Stimulated activated CD4-positive, alpha-beta T cell treated with anti-CD3 and anti-CD28 coated beads, Interleukin-15, amount 100 ng/mL, for 24 hours (primary cell): Measurements from ENCODE around the gene BRMS1L.

Experiments
- DNase-seq: peaks from one replicate; pipeline ENCODE4 v3.0.0-alpha.2; 2020

BRMS1L gene

GRCh38 chr14:35875296-35875695 is 49.2 kb downstream of the BRMS1L start:
- no peak for DNase-seq

DNA sequence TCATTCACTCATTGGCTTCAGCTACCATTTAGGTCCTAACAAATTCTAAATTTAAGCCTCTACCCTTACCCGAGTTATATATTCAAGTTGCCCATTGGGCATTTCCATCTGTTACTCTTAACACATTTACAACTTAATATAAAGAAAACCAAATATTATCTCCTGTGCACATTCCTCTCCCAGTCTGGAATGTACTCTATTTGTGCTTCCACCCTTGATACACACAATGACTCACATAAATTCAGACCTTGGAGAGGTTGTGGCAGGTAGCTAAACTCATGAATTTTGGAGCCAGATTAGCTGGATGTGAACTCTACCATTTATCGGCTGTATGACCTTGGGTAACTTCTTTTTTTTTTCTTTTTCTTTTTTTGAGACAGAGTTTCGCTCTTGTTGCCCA is 51.1 kb downstream of the BRMS1L start:
- DNase-seq, result no peak

- DNase-seq, result no peak
Observed at GRCh38 chr14:35878272-35879150, 52.4 kb downstream of the BRMS1L start.

DNA sequence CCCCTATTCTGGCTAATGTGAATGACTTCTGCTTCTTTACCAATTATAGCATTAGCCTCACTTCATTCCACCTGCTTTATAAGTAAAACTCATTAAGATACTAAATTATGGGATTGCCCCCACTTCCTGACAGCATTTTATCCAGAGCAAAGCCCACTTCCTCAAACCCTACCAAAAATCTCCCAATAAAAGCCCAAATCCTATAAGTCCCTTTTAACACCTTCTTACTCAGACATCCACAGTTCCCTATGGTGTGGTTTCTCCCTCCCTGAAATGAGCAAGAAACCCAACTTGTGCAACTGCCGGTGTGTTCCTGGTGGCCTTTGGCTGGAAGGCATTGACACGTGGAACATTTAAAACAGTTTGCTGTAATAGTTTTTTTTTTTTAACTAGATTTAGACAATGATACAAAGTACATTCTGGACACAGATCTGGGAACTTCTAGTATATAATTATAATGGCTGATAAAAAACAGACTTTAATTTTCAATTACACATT is 53.1 kb downstream of the BRMS1L start:
- no peak for DNase-seq

- DNase-seq, result no peak
Observed at GRCh38 chr14:35879654-35880249, 53.6 kb downstream of the BRMS1L start.

- no peak for DNase-seq
Observed at GRCh38 chr14:35881280-35881679, 55.1 kb downstream of the BRMS1L start.

GRCh38 chr14:35883677-35884293 is 57.6 kb downstream of the BRMS1L start:
- peak; percentile 38 for DNase-seq

- DNase-seq, result no peak
Observed at GRCh38 chr14:35890308-35890707, 64.2 kb downstream of the BRMS1L start.

- DNase-seq, result no peak
Observed at GRCh38 chr14:35895256-35895655, 69.1 kb downstream of the BRMS1L start.

DNA sequence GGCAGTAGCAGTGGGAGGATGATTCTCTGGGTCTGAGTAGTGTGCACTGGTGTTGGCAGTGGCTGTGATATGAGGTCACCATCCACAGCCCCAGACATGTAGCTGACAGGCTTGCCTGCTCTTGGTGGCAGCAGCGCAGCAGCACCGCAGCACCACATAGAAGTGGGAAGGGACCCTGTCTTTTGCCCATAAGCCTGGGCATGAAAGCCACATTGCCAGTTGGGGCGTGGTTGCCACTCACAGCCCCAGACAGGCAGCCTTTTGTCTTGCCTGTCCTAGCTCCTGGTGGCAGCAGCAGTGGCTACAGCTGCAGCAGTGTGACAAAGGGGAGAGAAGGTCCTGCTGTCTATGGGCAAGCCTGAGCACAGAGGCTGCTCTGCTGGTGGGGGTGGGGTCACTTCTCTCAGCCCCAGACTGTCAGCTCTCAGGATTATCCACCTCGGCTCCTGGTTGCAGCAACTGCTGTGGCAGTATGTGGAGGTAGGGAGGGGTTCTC is 71.5 kb downstream of the BRMS1L start:
- no peak for DNase-seq

- no peak for DNase-seq
Observed at GRCh38 chr14:35898217-35898775, 72.2 kb downstream of the BRMS1L start.

- no peak for DNase-seq
Observed at GRCh38 chr14:35900741-35901140, 74.6 kb downstream of the BRMS1L start.

DNA sequence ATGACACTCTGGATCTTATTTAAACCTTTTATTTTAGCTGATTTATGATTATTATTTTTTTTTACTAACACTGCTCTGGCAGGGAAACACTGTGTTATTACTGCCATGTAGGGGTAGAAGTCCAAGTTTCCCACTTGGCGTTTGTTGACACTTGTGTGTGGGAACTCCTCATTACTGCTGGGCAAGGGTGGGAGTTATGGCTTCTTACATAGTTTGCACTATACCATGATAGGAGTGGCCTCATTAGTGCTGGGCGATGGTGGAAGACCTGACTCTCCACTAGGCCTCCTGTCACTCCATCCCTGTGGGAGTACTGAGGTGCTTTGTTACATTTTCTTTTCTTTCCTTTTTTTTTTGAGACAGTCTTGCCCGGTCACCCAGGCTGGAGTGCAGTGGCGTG is 83.5 kb downstream of the BRMS1L start:
- DNase-seq, result no peak

- no peak for DNase-seq
Observed at GRCh38 chr14:35910191-35910590, 84.1 kb downstream of the BRMS1L start.

DNA sequence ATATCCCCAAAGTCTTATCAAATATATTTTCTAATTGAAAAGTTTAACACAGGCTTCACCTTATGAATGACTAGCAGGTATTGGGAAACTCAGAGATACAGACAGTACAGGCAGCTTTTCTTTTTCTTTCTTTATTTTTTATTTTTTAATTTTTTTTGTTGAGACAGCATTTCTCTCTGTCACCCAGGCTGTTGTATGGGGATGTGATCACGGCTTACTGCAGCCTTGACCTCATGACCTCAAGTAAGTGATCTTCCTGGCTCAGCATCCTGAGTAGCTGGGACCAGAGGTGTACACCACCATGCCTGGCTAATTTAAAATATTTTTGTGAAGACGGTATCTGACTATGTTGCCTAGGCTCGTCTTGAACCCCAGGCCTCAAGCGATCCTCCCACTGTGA is 85.0 kb downstream of the BRMS1L start:
- DNase-seq, result no peak

GRCh38 chr14:35915185-35915584 is 89.0 kb downstream of the BRMS1L start:
- no peak for DNase-seq

DNA sequence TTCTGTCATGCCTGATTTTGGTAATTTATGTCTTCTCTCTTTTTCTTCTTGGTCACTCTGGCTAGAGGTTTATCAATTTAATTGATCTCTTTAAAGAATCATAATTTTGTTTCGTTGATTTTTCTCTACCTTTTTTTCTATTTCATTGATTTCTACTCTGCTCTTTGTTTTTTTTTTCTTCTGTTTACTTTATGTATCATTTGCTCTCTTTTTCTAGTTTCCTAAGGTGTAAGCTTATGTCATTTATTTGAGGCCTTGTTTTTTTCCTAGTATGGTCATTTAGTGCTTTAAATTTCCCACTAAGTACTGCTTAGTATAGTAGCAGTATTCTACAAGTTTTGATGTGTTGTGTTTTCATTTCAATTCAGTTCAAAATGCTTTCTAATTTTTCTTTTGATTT is 89.6 kb downstream of the BRMS1L start:
- no peak for DNase-seq
